Measurements from ENCODE around the gene ITGA4.

GRCh38 chr2:181463588-181463987 lies 6.4 kb downstream of the ITGA4 start:
- no peak for TF ChIP-seq POLR2A (IDR thresholded peaks at IDR 0.05)
- TF ChIP-seq, protein P1, sequence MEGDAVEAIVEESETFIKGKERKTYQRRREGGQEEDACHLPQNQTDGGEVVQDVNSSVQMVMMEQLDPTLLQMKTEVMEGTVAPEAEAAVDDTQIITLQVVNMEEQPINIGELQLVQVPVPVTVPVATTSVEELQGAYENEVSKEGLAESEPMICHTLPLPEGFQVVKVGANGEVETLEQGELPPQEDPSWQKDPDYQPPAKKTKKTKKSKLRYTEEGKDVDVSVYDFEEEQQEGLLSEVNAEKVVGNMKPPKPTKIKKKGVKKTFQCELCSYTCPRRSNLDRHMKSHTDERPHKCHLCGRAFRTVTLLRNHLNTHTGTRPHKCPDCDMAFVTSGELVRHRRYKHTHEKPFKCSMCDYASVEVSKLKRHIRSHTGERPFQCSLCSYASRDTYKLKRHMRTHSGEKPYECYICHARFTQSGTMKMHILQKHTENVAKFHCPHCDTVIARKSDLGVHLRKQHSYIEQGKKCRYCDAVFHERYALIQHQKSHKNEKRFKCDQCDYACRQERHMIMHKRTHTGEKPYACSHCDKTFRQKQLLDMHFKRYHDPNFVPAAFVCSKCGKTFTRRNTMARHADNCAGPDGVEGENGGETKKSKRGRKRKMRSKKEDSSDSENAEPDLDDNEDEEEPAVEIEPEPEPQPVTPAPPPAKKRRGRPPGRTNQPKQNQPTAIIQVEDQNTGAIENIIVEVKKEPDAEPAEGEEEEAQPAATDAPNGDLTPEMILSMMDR (IDR thresholded peaks at IDR 0.05): no peak
